Right ventricle myocardium superior (tissue), 1 donor: ENCODE data around the gene OPRD1. TPM values are rescaled to one million over a fixed set of nuclear protein-coding genes. Genes with fewer than 3 reads are reported as not detected.
"Not testable (repeated sequence)": the region's sequence is repeated elsewhere in the genome, so short reads cannot be mapped to it uniquely, and the experiment has no call there.

ENCODE experiments used
- ATAC-seq: fragments of 200-7000 bp; cut with Tn5 transposase; one replicate; pipeline ENCODE4 v1.9.1; 2020; ENCODE audit warnings: mild to moderate bottlenecking; ENCODE audit not compliant: poor library complexity
- DNase-seq: peaks from one replicate; pipeline ENCODE4 v3.0.0-alpha.2; 2020
- intact Hi-C: fragments of 100-400 bp; cut with DNase I; formaldehyde crosslinking; loops from one replicate; pipeline ENCODE4 v1.11.2; 2022
- total RNA-seq: library from RNA; stranded (reverse); fragmentation: NEBNext Ultra II Directional; extraction: Animal tissue kit (Norgen Biotek cat#: 25700); gene quantifications from one replicate; pipeline ENCODE4 v1.2.1, GENCODE V29; 2021
- donor health status: DM: no; HTN: yes; CAD: no; lungs with severe emphysema.

The OPRD1 gene
- total RNA-seq, 1 donor from 2014 or later: not detected

- ATAC-seq (no peak), DNase-seq (no peak)
- intact Hi-C loops: no loop called here
Observed at GRCh38 chr1:28867850-28868249, 55.9 kb downstream of the OPRD1 start.

GRCh38 chr1:28869952-28870351, 58.0 kb downstream of the OPRD1 start:
- DNase-seq (no peak), ATAC-seq (no peak)
- intact Hi-C loops: no loop called here

- intact Hi-C loops: no loop called here
- DNase-seq (no peak), ATAC-seq (no peak)
Observed at GRCh38 chr1:28871631-28872401, 59.8 kb downstream of the OPRD1 start.

- not testable (repeated sequence) for DNase-seq, ATAC-seq
- intact Hi-C loops: loop anchor here (5.0 kb wide), 1 partner anchor 358 kb away; no protein-coding TSS in a partner anchor
Observed at GRCh38 chr1:28875134-28875533, 63.2 kb downstream of the OPRD1 start.

GRCh38 chr1:28877132-28877781, 65.3 kb downstream of the OPRD1 start:
- intact Hi-C loops: loop anchor here (2.0 to 5.0 kb wide), 2 partner anchors 92 to 360 kb away; no protein-coding TSS in a partner anchor
- ATAC-seq: peak; percentile 89
- peak; percentile 78 for DNase-seq

- intact Hi-C loops: loop anchor here (5.0 kb wide), 1 partner anchor 361 kb away; no protein-coding TSS in a partner anchor
- no peak for ATAC-seq
- peak; percentile 10 for DNase-seq
Observed at GRCh38 chr1:28878796-28879195, 66.8 kb downstream of the OPRD1 start.

GRCh38 chr1:28882009-28882628, 70.1 kb downstream of the OPRD1 start:
- ATAC-seq (peak; percentile 75), DNase-seq (peak; percentile 87)
- intact Hi-C loops: loop anchor here (2.0 kb wide), 2 partner anchors 153 to 321 kb away; no protein-coding TSS in a partner anchor

- ATAC-seq (no peak), DNase-seq (peak; percentile 2)
- intact Hi-C loops: loop anchor here (2.0 kb wide), 2 partner anchors 152 to 320 kb away; no protein-coding TSS in a partner anchor
Observed at GRCh38 chr1:28883242-28883616, 71.3 kb downstream of the OPRD1 start.

- DNase-seq: peak; percentile 17
- ATAC-seq: no peak
- intact Hi-C loops: no loop called here
Observed at GRCh38 chr1:28885472-28885877, 73.5 kb downstream of the OPRD1 start.

- intact Hi-C loops: no loop called here
- DNase-seq (no peak), ATAC-seq (no peak)
Observed at GRCh38 chr1:28885977-28886730, 74.2 kb downstream of the OPRD1 start.

- intact Hi-C loops: no loop called here
- DNase-seq (peak; percentile 90), ATAC-seq (peak; percentile 86)
Observed at GRCh38 chr1:28886731-28887418, 74.9 kb downstream of the OPRD1 start.

GRCh38 chr1:28887419-28887834, 75.5 kb downstream of the OPRD1 start:
- DNase-seq (no peak), ATAC-seq (peak; percentile 25)
- intact Hi-C loops: no loop called here

GRCh38 chr1:28887835-28888682, 76.1 kb downstream of the OPRD1 start:
- intact Hi-C loops: no loop called here

GRCh38 chr1:28888915-28889314, 76.9 kb downstream of the OPRD1 start:
- DNase-seq (no peak), ATAC-seq (no peak)
- intact Hi-C loops: no loop called here

More at GRCh38 chr1:28887835-28888682, 76.1 kb downstream of the OPRD1 start:
- ATAC-seq: peak; percentile 44
- DNase-seq: peak; percentile 70

- ATAC-seq (no peak), DNase-seq (no peak)
- intact Hi-C loops: no loop called here
Observed at GRCh38 chr1:28889357-28889756, 77.4 kb downstream of the OPRD1 start.

GRCh38 chr1:28890435-28890834, 78.5 kb downstream of the OPRD1 start:
- ATAC-seq (no peak), DNase-seq (no peak)
- intact Hi-C loops: no loop called here

GRCh38 chr1:28890836-28891235, 78.9 kb downstream of the OPRD1 start:
- ATAC-seq: no peak
- intact Hi-C loops: no loop called here
- no peak for DNase-seq
